Right forelimb (tissue), 1 donor: ENCODE results near the gene ITSN1.
"Not testable (repeated sequence)": the region's sequence is repeated elsewhere in the genome, so short reads cannot be mapped to it uniquely, and the experiment has no call there.

Experiments used
- DNase-seq: peaks from one replicate; pipeline ENCODE4 v3.0.0-alpha.2; 2018

Gene ITSN1

GRCh38 chr21:33651965-33652680 lies 9.8 kb downstream of the ITSN1 start:
- no peak for DNase-seq

DNA sequence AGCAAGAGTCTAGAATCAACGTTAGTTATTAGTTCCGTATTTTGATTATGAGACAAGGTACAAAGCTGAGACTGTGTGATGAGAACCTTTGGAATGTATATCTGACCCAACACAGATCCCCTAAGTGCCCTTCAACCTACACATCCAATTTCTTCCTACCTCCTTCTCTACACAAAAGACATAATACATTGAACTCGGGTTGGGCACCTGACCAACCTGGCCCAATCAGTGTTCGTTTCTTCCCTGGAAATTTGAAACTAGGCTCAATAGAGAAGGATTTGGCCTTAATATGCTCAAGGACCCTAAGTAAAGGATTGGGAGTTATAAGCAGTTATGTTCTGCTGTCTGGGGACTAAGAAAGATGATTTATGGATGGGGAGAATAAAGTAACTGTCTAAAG lies 12.1 kb downstream of the ITSN1 start:
- DNase-seq = no peak

- DNase-seq = no peak
These were observed 13.4 kb downstream of the ITSN1 start for GRCh38 chr21:33655588-33656221.

- no peak for DNase-seq
These were observed 15.0 kb downstream of the ITSN1 start for GRCh38 chr21:33657124-33657820.

- no peak for DNase-seq
These were observed 16.7 kb downstream of the ITSN1 start for GRCh38 chr21:33658919-33659567.

GRCh38 chr21:33659568-33659949 lies 17.3 kb downstream of the ITSN1 start:
- no peak for DNase-seq

DNA sequence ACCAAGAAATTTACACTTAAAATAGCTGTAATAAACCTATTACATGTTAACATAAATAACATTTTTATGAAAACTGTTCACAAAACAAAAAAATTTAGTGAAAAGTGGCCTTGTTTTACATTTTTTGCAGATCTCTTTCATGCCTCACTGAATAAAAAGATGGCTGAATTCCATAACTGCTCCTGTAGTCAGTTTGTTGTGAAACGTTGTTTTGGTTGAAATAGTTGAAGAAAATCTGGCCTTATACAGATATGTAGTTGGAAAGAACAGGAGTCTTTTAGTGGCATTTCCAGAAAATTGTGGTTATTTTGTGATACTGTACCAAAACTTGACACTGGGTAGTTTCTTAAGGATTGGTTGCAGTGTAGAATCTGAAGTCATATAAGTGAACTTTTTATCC lies 18.1 kb downstream of the ITSN1 start:
- DNase-seq = no peak

DNA sequence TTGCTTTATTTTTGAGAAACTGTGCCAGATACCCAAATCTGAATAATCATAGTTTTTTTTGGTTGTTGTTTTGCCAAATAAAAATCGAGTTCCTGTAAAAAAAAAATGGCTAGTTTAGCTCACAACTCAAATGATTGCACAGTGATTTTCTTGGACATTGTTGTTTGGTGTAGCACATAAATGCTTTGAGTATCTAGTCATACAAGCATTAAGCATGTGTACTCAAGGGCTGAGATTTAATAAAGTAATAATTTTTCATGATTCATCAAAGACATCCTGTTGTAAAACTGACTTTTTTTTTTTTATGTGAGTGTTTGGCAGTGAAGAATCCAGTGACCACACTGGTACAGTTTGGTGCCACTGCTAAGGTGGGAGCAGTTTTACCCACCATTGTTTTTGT lies 18.8 kb downstream of the ITSN1 start:
- DNase-seq = no peak

GRCh38 chr21:33662046-33662445 lies 19.7 kb downstream of the ITSN1 start:
- DNase-seq = no peak

DNA sequence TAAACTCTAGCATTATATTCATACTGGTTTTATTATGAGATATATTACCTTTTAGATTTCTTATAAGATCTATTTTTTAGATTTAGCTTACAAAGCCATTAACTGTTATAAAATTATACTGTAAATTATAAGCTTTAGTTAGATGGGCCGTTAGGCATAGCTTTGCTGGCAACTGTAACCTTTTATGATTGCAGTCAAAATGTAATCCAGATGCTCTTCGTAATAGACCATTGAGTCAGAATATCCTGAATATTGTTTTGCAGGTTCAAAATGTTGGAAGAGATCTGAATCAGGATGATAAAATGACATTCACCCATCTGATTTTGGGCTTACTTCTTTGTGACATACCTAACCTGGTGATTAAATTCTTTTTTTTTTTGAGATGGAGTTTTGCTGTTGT lies 20.9 kb downstream of the ITSN1 start:
- no peak for DNase-seq

- no peak for DNase-seq
These were observed 21.8 kb downstream of the ITSN1 start for GRCh38 chr21:33664135-33664534.

DNA sequence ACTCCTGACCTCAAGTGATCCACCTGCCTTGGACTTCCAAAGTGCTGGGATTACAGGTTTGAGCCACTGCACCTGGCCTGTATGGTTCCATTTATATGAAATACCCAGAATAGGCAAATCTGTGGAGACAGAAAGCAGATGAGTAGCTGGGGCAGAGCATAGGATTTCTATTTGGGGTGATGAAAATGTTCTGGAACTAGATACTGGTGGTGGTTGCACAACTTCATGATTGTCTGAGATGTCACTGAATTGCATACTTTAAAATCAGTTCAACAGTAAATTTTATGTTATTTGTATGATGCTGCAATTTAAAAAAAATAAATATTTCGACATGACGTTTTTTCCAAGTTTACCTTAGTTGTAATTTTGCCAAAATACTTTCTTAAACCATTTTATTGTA lies 23.9 kb downstream of the ITSN1 start:
- DNase-seq = no peak

DNA sequence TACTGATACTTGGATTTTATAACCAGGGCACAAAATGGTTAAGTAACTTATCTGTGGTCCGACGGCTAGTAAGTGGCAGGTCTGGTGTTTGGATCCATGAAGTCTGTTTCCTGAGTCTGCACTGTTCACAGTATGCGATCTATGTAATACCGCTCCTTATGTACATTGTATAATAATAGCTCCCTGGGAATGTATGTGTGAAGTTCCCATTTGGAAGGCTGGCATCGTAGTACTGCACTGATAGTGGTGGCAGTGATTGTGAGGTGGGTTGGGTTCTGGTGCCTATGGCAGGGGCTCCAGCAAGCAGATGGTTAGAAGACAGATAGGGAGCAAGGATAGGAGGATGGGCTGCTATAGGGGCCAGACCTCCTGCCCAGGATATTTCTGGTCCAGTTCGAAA lies 25.3 kb downstream of the ITSN1 start:
- no peak for DNase-seq

- no peak for DNase-seq
These were observed 25.9 kb downstream of the ITSN1 start for GRCh38 chr21:33668180-33668579.

- no peak for DNase-seq
These were observed 26.3 kb downstream of the ITSN1 start for GRCh38 chr21:33668620-33669019.

- DNase-seq = no peak
These were observed 28.0 kb downstream of the ITSN1 start for GRCh38 chr21:33670076-33670978.

DNA sequence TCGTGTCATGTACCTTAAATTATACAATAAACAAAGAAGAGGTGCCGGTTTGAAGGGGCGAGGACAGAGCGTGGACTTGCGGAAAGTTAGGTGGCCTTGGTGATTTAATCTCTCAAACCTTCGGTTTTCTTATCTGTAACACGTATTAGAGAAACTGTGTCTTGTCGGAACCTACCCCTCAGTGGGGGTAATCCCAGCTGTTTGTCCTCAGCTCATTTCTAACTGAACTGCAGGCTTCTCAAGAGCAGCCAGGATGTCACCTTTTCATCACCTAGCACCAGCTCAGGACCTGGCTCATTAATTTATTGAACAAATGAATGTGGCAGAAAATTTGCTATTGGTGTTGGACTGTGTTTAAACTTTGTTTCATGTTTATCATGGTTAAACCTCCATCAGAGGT lies 31.2 kb downstream of the ITSN1 start:
- no peak for DNase-seq

GRCh38 chr21:33674226-33674625 lies 31.9 kb downstream of the ITSN1 start:
- no peak for DNase-seq

DNA sequence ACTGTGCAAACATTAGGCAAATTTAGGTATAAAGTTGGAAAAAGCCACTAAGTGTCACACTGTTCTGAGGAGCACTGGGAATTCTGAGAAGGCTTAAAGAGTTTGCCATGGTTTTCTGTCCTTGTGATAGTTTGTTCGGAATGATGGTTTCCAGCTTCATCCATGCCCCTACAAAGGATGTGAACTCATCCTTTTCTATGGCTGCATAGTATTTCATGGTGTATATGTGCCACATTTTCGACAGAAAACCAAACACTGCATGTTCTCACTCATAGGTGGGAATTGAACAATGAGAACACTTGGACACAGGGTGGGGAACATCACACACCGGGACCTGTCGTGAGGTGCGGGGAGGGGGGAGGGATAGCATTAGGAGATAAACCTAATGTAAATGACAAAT lies 34.4 kb downstream of the ITSN1 start:
- DNase-seq = not testable (repeated sequence)

DNA sequence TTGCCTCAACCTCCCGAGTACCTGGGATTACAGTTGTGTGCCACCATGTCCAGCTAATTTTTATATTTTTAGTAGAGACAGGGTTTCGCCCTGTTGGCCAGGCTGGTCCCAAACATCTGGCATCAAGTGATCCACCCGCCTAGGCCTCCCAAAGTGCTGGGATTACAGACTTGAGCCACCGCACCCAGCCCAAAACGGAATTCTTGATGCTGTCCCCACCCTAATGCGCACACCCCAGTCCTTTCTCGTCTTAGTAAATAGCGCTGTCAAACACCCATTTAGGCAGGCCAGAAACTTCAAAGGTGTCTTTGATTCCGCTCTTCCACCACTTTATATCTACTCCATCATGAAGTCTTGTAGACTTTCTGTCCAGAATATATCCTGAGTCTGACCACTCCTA lies 35.1 kb downstream of the ITSN1 start:
- DNase-seq = no peak

DNA sequence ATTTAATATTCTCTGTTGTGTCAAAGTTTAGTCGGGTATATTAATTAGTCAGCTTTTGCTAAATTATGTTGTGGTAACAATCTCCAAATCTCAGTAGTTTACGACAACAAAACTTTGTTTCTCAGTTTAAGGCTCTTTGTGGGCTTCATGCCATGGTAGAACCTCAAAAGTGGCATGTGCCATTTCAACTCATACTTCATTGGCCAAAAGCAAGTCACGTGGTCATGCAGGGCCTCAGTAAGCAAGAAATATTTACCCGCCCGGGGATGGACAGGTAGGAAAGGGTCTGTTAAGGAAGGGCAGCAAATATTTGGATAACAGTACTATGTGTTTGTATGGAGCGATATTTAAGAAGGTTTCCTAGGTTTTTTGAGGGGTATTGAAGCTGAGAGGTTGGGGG lies 38.6 kb downstream of the ITSN1 start:
- DNase-seq = no peak

- DNase-seq = no peak
These were observed 40.8 kb downstream of the ITSN1 start for GRCh38 chr21:33682992-33683627.
